Epithelial cell of proximal tubule (primary cell): ENCODE results near the gene PLXNC1. TPM values are rescaled to one million over a fixed set of nuclear protein-coding genes. Genes with fewer than 3 reads are reported as not detected.

ENCODE experiments used
- DNase-seq: peaks from one replicate; pipeline ENCODE4 v3.0.0-alpha.2; 2011; ENCODE audit warnings: low read depth
- H3K4me3 ChIP-seq: 2 replicates; pipeline ENCODE4 v1.5.1; 2011; ENCODE audit warnings: low read depth, mild to moderate bottlenecking, low read length
- total RNA-seq: library from RNA; depleted of rRNA; stranded (reverse); fragments of >200 nt; gene quantifications from 2 replicates; pipeline ENCODE4 v1.2.3, GENCODE V29; 2015
- TF ChIP-seq, protein P1 (sequence below): conservative IDR thresholded peaks from 2 replicates; pipeline ENCODE4 v1.5.1; 2012; ENCODE audit warnings: low read depth, mild to moderate bottlenecking, low read length

Gene PLXNC1
- total RNA-seq, 1 donor from 2014 or later, result 0.06 TPM

DNA sequence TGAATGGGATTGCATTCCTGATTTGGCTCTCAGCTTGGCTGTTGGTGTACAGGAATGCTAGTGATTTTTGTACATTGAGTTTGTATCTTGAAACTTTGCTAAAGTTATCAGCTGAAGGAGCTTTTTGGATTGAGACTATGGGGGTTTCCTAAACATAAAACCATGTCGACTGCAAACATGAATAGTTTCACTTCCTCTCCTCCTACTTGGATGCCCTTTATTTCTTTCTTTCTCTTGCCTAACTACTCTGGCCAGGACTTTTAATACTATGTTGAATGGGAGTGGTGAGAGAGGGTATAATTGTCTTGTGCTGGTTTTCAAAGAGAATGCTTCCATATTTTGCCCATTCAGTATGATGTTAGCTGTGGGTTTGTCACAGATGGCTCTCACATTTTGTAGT lies 169.8 kb downstream of the PLXNC1 start:
- TF ChIP-seq, protein P1, sequence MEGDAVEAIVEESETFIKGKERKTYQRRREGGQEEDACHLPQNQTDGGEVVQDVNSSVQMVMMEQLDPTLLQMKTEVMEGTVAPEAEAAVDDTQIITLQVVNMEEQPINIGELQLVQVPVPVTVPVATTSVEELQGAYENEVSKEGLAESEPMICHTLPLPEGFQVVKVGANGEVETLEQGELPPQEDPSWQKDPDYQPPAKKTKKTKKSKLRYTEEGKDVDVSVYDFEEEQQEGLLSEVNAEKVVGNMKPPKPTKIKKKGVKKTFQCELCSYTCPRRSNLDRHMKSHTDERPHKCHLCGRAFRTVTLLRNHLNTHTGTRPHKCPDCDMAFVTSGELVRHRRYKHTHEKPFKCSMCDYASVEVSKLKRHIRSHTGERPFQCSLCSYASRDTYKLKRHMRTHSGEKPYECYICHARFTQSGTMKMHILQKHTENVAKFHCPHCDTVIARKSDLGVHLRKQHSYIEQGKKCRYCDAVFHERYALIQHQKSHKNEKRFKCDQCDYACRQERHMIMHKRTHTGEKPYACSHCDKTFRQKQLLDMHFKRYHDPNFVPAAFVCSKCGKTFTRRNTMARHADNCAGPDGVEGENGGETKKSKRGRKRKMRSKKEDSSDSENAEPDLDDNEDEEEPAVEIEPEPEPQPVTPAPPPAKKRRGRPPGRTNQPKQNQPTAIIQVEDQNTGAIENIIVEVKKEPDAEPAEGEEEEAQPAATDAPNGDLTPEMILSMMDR, result no peak
- no peak overlapping the region for H3K4me3 ChIP-seq
- DNase-seq, result no peak

DNA sequence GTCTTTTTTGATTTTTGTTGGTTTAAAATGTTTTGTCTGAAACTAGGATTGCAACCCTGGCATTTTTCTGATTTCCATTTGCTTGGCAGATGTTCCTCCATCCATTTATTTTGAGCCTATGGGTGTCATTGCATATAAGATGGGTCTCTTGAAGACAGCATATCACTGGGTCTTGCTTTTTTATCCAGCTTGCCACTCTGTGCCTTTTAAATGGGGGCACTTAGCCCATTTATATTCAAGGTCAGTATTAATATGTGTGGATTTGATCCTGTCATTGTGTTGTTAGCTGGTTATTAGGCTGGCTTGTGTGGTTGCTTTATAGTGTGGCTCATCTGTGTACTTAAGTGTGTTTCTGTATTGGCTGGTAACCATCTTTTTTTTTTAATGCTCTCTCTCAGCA lies 171.7 kb downstream of the PLXNC1 start:
- TF ChIP-seq, protein P1, result no peak
- H3K4me3 ChIP-seq, result no peak overlapping the region
- DNase-seq, result no peak

DNA sequence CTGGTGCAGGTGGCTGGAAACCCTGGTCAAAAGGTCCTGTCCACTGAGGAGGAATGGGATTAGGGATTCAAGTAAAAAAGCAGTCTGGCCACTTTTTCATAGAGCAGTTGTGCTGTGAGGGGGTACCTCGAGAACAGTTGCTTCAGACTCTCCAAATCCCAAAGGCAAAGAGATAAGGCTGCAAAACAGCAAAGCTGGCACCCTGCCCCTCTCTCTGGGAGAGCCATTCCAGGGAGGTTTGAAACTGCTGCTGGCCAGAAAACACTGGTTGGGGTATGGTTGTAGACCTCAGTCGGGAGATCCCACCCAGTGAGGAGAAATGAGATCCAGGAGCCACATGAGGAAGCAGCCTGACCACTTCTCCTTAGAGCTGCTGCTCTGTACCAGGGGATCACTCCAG lies 174.0 kb downstream of the PLXNC1 start:
- H3K4me3 ChIP-seq, result no peak overlapping the region
- TF ChIP-seq, protein P1, result no peak
- DNase-seq, result no peak

DNA sequence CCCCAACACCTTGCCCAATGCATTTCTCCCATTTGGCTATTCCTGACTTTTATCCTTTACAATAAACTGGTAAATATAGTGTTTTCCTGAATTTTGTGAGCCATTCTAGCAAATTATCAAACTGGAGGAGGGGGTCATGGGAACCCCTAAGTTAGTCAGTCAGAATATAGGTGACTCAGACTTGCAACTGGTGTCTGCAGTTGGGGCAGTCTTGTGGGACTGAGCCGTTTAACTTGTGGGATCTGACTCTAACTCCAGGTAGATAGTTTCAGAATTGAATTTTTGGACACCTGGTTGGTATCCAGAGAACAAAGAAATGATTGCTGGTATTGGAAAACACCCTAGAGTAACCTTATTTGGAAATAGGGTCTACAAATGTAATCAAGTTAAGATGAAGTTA lies 177.9 kb downstream of the PLXNC1 start:
- TF ChIP-seq, protein P1, result no peak
- H3K4me3 ChIP-seq, result no peak overlapping the region
- DNase-seq, result no peak

DNA sequence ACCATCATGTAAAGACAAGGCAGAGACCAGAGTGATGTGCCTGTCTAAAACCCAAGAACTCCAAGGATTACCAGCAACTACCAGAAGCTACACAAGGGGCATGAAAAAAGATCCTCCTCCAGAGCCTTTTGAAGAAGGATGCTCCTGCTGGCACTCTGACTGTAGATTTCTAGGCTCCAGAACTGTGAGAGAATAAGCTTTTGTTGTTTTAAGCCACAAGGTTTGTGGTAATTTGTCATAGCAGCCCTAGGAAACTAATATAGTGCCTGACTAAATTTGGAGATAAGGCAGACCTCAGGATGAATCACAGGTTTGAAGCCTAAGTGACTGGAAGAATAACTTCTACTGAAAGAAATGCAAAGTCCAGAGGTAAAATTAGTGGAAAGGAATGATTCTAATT lies 178.3 kb downstream of the PLXNC1 start:
- peak; percentile 29 for DNase-seq
- H3K4me3 ChIP-seq, result no peak overlapping the region
- TF ChIP-seq, protein P1, result no peak

DNA sequence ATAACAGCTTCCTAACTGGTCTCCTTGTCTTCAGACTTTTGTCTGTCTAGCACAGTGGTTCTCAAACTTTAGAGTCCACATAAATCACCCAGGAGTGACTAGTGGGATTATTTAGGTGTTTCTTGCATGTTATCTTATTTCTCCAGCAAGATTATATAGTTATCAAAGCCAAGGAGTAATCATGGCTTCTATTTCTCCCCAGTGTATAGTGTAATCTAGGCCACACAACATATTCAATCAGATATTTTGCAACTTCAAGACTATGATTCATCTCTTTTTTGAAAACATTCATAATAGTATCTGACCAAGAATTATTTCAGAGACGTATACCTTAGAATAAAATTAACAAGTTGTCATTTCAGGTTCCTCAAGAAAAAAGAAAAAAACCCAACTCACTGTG lies 179.4 kb downstream of the PLXNC1 start:
- TF ChIP-seq, protein P1, result no peak
- no peak for DNase-seq
- no peak overlapping the region for H3K4me3 ChIP-seq

DNA sequence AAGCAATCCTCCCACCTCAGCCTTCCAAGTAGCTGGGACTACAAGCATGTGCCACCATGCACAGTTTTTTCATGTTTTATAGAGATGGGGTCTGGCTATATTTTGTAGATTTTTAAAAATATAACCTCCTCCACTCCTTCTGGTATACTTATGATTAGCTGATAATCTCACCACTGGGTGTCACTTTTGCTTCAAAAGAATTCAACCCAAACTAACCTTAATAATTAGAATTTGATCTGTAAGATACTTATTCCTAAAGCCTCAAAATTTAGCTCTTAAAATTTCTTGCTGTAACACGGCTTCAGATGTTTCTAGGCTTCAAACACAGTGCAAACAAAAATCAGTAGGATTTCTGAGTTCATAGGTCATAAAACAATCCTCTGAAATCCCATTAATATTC lies 181.0 kb downstream of the PLXNC1 start:
- H3K4me3 ChIP-seq, result no peak overlapping the region
- DNase-seq, result no peak
- TF ChIP-seq, protein P1, result peak; percentile 38
